Astrocyte of the hippocampus (primary cell): Measurements from ENCODE around the gene ALKBH5.
A peak's percentile ranks its signal among the peaks of the same experiment; 100 is the strongest.
"Not testable (repeated sequence)": the region's sequence is repeated elsewhere in the genome, so short reads cannot be mapped to it uniquely, and the experiment has no call there.

Source experiments
- DNase-seq: peaks from one replicate; pipeline ENCODE4 v3.0.0; 2011; ENCODE audit warnings: low read depth, low spot score

The ALKBH5 gene

DNA sequence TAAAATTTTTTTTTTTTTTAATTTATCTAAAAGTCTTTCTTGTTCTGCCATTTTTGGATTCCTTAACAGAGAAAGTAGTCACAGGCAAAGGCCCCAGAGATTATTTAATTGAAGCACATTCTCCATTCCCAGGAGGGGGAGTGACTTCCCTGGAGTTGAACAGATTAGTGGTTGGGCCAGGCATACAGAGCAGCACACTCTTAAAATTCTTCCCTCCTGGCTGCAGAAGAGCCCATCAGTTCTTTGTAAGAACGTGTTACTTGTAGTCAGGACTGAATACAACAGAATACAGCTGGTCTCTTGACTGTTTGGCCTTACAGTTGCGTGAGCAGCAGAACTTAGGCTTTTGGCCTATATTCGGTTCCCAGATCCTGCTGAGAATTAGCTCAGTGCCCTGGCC lies 1.8 kb downstream of the ALKBH5 start:
- DNase-seq = peak; percentile 59

GRCh38 chr17:18185832-18186626 lies 2.4 kb downstream of the ALKBH5 start:
- DNase-seq = peak; percentile 16

DNA sequence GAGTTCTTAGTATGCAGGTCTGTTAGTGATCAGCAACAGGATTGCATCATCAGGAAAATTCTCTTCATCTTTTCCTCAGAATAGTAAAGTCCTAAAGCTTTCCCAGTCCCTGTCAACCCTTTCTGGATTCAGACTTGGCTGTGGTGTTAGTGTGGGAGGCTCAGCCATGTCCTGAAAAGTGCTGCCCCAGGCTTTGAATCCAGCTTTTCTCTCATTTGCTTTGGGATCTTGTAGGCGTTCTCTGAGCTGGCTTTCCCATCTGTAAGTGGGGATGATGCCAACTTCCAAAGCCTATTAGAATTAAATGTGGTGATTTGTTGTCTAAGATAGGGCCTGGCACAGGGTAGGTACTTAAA lies 3.0 kb downstream of the ALKBH5 start:
- DNase-seq = peak; percentile 50

DNA sequence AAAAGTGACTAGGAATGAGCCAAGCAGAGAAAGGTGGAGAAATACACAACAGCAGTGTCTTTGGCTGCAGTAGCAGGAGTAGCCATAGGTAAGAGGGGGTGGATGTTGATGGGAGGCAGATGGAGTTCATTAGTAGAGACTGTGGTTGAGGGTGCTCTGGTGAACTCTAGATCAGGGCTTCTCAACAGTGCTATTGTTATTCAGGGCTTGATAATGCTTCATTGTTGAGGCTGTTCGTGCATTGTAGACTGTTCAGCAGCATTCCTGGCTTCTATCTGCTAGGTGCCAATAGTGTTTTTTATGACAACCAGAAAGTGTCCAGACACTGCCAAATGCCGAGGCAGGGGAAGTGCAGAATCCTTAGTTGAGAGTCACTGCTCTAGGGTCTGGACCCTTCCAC lies 3.6 kb downstream of the ALKBH5 start:
- no peak for DNase-seq

DNA sequence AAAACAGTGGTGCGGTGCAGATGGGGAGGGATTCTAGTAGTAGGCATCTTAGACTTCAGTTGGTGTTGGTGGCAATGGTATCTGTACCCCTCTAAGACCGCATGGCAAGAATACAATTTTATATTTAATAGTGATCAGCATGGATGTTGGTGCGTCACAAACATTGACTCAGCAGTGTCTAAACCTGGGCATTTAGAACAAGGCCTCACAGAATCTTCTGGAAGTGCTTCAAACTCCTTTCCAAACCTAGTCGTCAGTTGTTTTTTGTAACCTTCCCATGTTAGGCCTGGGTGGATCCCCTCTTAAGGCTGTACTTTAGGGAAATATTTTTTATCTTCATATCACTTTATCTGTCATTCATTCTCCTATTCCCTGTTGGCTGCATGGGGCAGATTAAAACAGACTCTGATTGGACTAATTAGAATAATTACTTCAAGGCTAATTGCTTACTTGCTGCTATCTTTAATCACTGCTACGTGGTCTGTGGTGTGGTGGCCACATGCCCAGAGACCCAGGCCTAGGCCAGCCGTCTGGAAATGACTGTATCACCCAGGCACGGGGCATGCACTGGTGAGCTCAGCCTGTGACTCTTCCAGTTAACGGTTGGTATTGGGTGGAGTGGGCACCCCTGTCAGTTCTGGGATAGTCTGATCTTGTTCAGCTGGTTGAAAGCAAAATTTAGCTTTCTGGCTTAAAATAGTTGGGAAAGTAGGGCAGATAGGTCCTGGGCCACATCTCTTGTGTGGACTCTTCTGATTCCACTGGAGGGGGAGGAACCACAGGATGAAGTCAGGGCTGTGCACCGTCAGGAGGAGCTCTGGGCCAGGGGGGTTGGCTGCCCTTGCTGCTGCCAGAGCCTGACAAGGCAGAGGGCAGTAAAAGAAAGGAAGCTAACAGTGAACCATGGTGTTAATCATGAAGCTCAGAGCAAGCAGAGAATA lies 4.5 kb downstream of the ALKBH5 start:
- DNase-seq = peak; percentile 66

DNA sequence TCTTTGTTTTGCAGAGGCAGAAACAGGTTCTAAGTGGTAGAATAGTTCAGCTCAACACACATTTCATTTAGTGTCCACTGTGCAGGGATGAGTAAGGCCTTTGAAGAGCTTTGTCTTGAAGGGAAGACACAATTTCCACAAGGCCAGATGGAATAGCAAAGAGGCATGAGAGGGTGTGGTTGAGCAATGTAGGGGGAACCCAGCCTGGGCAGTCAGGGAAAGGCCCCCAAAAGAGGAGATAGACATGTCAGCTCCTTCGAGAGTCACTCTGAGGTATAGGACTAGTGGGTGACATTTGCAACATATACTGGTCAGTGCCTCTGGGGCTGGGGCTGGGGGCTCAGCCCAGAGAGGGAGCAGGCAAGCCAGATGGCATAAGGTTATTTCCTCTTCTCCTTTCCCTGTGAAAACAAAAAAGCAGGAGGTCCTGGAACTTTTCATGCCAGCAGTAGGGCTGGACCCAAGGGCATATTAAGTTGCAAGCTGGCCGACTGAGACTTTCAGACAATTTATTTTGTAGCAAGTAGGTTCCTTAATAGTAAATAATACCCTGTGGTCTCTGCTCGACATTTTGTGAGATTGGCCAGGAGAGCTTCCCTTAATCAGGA lies 7.1 kb downstream of the ALKBH5 start:
- DNase-seq = no peak

DNA sequence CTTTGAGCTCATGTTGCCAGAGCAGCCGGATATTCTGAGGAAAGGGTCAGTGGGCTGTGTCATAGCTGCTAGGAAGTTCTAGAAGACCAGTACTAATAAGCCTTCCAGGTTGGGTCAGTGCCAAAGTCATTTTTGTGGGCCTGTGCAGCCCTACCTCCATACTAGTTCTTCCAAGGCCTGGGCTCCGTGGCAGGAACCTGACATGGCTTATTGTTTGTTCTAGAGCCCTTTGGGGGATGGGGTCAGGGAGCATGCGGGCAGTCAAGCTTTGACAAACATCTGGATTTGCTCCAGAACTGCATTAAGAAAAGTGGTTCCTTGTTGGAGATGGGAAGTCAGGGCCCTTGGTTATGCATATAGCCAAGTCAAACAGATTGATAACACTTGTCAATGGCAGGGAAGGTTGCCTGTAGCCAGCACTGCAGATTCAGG lies 7.6 kb downstream of the ALKBH5 start:
- peak; percentile 20 for DNase-seq

DNA sequence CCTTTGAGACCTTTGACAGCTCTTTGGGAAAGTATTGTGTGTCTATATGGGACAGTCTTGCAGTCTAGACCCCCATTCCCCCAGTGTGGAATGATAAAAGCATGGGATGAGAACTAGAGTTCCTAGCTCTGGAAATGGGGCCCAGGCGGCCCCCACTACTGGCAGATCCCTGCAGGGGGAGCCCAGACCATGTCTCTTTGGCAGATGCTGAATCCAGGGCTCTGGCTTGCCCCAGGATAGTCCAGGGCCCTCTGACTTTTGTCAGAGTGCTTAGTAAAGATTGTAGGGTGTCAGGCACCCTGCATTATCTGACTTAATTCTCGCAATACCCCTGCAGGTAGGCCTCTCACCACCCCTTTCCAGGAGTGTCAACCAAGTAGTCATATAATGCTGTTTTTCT lies 8.3 kb downstream of the ALKBH5 start:
- DNase-seq = no peak

- DNase-seq = no peak
Observed at GRCh38 chr17:18194394-18194793, 10.8 kb downstream of the ALKBH5 start.

DNA sequence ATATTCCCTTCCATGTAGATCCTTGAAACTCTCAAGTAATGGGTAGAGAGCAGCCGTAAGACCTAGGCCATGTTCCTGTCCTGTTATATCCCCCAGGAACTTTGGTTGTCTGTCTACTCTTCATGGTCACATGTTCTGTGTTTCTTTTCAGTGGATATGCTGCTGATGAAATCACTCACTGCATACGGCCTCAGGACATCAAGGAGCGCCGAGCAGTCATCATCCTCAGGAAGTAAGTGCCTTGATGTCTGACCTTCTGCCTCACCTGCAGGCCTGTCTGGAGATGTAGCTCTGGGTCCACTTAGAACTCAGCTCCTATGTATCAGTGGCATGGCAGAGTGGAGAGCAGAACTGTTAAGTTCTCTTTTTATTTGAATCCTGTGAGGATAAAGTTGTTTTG lies 11.2 kb downstream of the ALKBH5 start:
- DNase-seq = no peak

DNA sequence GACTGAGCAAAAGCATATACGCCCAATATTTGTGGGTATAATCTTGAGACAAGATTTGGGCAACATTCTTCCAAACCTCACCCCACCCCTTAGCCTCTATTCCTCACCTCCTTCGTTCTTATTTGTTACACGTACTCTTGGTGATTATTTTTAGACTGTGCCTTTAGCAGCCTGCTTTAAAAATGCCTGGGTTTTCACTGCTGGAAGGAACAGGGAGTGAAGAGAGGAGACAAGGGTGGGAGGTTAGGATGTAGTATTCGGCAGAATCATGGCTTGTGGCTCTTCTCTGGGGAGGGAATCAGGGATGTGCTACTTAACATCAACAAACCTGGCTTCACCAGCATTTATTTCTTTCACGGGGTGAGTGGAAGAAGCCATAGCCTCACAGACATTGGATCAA lies 11.6 kb downstream of the ALKBH5 start:
- no peak for DNase-seq

DNA sequence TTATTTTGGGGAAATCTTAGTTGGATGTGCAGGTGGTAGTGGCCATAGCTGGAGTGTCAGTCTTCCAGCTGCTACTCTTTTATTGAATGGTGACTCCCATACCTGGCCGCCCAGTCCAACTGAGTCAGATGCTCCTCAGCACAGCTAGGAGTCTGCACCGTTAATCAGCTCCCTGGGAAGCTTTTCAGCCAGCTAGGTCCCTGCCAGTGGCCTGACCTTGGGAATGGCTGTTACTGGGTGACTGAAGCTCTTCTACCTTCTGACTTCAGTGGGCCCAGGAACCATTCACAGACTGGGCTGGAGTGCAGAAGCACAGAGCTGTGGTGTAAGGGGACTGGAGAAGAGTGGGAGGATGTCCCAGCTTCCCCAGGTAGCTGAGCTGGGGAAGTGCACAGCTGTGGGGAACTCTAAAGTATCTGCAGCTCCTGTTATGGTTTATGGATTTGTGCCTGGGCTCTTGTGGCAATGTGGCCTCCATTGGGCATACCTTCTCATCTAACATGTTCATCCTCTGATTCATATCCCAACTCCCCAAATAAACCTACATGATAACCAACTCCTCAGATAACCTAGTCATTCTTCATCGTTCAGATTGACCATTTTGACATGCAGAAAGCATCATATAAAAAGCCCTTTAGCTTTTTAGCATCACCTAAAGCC lies 14.0 kb downstream of the ALKBH5 start:
- no peak for DNase-seq

DNA sequence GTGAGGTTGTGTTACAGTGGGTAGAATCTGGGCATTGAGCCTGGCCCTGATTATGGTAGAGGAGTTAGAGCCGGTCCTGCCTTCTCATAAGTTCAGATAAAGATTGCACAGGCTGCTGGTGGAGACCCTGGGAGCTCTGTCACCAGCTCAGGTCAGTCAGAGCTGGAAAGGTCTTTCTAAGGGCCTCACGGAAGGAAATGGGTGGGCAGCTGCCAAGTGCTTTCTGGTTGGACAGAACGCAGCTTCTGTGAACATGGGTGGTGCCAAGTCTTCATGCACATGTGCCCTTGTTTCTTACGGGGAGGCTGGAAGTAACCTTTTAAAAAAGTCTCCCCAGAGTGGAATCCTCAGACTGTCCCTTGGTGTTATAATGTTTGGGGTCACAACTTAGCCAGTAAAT lies 14.9 kb downstream of the ALKBH5 start:
- DNase-seq = no peak

DNA sequence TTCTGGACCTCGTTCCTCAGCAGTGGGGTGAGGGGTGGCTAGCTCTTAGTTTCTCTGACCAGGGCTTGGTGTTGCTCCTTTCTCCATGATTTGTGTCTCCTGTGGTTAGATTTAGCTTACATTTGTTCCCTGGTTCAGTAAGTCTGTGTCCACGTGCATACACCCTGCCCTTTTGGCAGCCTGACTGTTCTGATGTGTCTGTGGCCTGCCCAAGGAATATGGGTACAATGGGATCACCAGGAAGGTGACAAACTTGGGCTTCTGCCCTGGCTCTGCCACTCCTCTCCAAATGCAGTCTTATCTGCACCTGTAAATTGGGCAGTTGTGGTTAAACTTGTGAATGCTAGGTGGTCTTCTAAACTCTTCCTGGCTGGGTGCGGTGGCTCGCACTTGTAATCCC lies 17.5 kb downstream of the ALKBH5 start:
- no peak for DNase-seq

GRCh38 chr17:18203308-18203707 lies 19.7 kb downstream of the ALKBH5 start:
- DNase-seq = no peak

DNA sequence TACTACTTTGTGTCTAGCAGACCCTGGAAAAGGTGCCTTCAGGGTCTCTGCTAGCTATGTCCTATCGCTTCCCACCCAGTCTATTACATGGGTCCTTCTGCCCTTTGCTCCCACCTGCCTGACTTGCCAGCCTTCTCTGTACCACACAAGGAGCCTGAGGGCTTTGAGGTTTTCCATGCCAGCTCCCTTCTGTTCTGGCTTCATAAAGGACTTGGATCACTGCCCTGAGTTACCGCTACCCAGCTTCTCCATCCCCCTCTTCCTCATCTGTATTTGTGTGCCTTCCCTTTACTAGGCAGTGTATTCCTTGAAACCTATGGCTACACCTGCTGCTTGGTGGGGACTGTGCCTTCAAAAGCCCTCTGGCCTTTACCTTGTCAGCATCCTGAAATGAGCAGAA lies 22.2 kb downstream of the ALKBH5 start:
- DNase-seq = peak; percentile 29

- DNase-seq = no peak
Observed at GRCh38 chr17:18206962-18207361, 23.3 kb downstream of the ALKBH5 start.

DNA sequence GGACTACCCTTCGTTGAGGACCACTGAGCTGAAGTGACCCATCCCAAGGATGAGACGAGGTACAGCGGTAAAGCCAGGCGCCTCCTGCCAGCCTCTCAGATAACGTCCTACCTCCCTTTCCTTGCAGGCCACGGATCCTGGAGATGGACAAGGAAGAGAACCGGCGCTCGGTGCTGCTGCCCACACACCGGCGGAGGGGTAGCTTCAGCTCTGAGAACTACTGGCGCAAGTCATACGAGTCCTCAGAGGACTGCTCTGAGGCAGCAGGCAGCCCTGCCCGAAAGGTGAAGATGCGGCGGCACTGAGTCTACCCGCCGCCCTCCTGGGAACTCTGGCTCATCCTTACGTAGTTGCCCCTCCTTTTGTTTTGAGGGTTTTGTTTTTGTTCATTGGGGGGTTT lies 24.5 kb downstream of the ALKBH5 start:
- DNase-seq = no peak

DNA sequence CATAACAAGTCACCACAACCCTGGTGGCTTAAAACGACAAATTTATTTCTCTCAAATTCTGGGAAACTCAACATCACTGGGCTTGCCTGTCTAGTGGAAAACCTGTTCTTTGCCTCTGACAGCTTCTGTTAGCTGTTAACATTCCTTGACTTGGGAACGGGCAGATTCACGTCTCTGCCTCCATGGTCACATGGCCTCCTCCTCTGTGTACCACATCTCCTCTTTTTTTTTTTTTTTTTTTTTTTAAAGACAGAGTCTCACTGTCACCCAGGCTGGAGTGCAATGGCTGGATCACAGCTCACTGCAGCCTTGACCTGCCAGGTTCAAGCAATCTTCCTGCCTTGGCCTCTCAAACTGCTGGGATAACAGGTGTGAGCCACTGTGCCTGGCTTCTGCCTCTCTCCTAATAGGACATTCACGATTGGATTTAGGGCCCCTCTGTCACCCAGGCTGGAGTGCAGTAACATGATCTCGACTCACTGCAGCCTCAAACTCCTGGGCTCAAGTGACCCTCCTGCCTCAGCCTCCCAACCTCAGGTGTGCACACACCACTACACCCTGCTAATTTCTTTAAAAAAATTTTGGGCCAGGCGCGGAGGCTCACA lies 30.1 kb downstream of the ALKBH5 start:
- DNase-seq = no peak

DNA sequence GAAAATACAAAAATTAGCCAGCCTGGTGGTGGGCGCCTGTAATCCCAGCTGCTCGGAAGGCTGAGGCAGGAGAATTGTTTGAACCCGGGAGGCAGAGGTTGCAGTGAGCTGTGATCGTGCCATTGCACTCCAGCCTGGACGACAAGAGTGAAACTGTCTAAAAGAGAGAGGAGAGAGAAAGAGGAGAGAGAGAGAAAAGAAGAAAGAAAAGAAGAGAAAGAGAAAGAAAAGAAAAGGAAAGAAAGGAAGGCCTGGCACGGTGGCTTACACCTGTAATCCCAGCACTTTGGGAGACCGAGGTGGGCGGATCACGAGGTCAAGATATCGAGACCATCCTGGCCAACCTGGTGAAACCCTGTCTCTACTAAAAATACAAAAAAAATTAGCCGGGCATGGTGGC lies 33.3 kb downstream of the ALKBH5 start:
- not testable (repeated sequence) for DNase-seq

DNA sequence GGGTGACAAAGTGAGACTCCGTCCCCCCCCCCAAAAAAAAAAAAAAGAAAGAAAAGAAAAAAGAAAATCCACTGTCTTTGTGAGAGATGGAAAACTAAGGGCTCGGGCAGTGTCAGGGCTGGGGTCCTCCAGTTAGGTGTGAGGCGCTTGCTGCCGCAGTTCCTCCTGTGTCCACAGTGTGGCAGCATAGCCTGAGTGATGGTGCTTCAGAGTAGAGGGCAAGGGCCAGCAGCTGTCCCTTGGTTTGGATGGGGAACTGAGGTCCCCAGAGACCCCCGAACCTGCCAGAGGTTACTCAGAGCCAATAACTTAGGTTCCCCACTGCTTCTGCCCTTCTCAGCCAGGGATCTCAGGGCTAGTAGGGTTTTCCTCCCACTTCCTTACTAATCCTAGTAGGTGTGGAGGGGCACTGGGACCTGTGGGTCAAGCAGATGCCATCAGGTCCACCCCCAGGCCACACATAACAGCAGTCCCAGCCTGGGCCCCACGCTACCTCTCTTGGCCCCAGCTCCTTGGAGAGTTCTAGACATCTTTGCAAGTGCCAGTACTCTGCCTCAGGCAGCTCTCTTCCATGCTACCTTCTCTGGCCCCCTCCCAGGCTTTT lies 33.9 kb downstream of the ALKBH5 start:
- DNase-seq = peak; percentile 81
